HG03457 (cell line): Measurements from ENCODE around the gene DIPK1B.
"Not testable (repeated sequence)": the region's sequence is repeated elsewhere in the genome, so short reads cannot be mapped to it uniquely, and the experiment has no call there.

ENCODE experiments used
- ATAC-seq: cut with Tn5 transposase; IDR thresholded peaks from one replicate; pipeline ENCODE4 v1.9.1; 2021; ENCODE audit warnings: moderate number of reproducible peaks; ENCODE audit not compliant: unreplicated experiment

DIPK1B gene

DNA sequence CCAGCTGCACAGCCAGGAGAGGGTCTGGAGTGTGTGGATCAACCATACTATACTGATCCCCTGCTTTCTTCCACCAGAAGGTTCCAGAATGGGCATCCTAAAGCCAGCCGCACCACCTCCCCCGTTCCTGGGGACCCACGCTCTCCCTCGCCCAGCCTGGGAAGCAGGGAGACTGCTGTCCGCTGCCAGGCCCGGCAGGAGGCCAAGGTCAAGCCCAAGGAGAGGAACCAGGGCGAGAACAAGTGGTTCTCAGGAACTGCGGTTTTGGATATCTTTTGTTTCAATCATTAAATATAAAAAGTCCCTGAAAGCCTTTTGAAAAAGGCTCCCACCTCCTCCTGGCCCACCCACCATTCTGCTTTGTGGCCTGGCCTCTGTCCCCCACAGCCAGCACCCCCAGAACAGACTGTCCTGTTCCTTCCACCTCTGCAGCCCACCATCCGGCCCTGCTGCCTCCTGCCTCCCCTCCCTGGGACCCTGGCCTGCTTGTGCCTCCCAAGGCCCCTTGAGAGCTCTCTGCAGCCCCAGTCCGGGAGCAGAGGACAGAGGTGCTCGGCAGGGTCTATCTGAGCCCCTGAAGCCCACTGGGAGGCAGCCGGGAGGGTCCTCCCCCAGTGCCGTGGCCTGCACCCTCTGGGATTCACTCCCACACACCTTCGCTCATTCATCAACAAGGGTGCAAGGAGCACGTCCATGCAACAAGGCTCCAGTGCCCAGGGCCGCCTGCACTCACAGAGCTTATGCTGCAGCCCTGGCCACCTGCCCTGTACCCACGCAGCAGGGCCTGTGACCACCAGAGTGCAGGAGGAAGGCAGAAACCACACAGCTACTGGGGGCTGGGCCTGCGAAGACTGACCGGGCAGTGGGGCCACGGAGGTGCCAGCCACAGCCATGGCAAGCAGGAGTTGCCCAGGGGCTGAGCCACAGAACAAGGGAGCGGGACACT lies 36.6 kb downstream of the DIPK1B start:
- ATAC-seq, result no peak

- ATAC-seq, result no peak
Measured at GRCh38 chr9:136750526-136750925, 38.2 kb downstream of the DIPK1B start.

DNA sequence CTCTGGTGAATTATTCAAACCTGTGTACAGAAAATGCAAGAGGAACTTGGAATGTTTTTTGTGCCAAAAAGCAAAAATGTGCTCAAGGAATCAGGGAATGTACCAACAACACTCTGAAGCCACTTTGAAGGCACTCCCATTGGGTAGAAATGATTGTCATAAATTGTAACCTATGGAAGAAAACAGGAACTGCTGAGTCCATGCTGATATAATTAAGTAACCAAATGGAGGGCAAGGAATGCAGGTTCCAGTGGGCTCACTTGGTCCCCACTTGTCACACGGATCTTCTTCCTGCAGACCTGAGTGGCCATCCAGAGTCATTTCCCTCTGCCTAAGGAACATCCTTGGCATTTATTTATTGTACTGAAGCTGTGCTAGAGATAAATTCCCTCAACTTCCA lies 38.9 kb downstream of the DIPK1B start:
- no peak for ATAC-seq

GRCh38 chr9:136751814-136752213 lies 39.4 kb downstream of the DIPK1B start:
- ATAC-seq, result no peak

DNA sequence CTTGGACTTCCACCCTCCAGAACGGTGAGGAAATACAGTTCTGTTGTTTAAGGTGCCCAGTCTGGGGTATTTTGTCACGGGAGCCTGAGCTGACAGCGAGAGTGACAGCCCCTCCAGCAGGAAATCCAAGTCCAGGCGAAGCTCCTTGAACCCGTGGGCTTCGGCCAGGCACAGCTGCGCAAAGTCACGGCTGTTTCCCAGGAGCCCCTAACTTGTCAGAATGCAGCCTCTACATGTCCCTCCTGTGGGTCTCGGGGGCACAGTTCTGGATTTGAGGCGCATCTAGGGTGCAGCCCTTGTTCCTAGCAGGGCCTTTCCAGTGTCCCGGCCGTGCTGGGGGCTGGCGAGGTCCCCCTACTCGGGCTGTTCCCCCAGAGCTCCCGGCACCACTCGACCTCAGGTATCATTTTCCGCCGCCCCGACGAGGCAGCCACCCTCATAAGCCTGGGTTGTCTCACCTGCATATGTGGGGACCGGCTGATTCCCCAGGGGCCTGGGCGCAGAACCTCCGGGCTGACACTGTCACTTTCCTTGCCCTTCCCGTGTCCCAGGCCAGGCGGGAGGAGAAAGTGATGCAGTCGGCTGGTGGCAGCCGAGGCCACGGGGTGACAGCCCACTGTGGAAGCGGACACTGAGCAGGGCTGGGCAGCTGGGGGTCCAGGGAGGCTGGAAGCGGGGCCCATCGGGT lies 41.1 kb downstream of the DIPK1B start:
- no peak for ATAC-seq

GRCh38 chr9:136754059-136754572 lies 41.7 kb downstream of the DIPK1B start:
- no peak for ATAC-seq

GRCh38 chr9:136754626-136755301 lies 42.4 kb downstream of the DIPK1B start:
- ATAC-seq, result no peak

DNA sequence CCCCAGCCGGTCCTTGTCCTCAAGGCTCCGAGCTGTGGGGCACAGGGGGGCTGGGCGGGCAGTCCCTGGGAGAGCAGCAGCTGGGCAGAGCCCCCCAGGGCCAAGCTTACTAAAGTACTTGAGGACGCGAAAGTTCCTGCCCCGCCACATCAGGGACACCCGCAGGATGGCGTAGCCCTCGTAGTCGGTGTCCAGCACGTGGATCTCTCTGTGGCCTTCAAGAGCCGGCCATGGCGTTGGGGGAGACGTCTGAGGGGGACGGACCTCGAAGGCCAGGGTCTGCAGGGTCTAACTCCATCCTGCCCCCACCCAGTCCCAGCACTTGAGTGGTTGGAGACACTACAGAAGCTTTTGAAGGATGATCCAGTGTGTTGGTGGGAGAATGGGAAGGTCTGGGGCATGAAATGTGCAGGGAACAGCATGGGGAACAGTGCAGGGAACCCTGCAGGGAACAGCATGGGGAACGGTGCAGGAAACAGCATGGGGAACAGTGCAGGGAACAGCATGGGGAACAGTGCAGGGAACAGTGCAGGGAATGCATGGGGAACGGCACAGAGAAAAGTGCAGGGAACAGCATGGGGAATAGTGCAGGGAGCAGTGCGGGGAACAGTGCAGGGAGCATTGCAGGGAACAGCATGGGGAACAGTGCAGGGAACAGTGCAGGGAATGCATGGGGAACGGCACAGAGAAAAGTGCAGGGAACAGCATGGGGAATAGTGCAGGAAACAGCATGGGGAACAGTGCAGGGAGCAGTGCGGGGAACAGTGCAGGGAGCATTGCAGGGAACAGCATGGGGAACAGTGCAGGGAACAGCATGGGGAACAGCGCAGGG lies 43.1 kb downstream of the DIPK1B start:
- not testable (repeated sequence) for ATAC-seq

- no peak for ATAC-seq
Measured at GRCh38 chr9:136756134-136756438, 43.7 kb downstream of the DIPK1B start.

DNA sequence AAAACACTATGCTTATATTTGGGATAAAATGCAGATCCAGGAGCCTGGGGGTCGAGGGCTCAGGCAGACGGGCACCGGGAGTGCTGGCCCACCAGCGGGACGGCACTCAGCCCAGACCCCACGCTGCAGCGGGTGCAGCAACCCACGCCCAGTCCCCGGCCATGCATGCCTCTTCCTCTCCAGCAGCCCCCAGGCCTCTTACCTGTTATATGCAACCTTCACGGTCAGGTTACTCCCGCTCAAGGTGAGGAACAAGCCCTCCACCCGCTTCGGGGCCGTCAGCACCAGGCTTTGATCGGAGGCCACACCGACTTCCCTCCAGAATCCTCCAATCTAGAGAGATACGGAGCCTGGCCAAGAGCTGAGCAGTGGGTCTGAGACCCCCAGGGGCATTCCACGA lies 44.5 kb downstream of the DIPK1B start:
- no peak for ATAC-seq

DNA sequence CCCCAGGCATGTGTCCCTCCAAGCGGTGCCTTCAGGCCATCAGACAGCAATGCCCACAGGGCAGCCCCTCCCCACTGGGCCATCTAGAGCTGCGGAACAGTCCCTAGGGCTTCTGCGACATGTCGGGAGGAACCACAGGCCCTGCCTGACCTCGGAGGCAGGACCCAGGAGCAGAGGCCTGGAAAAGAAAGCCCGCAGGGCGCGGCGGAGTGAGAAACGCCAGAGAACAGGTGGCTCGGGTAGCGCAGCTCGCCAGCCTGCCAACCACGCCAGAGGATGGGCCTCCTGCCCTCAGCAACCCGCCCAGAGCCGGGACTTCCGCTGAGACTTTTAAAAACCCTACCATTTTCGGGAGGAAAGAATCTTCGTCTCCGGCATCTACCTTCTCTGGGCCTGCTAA lies 45.0 kb downstream of the DIPK1B start:
- no peak for ATAC-seq

- no peak for ATAC-seq
Measured at GRCh38 chr9:136757751-136758140, 45.4 kb downstream of the DIPK1B start.

GRCh38 chr9:136759001-136759400 lies 46.6 kb downstream of the DIPK1B start:
- no peak for ATAC-seq

GRCh38 chr9:136759436-136760325 lies 47.3 kb downstream of the DIPK1B start:
- ATAC-seq, result no peak

GRCh38 chr9:136760424-136760823 lies 48.1 kb downstream of the DIPK1B start:
- no peak for ATAC-seq

DNA sequence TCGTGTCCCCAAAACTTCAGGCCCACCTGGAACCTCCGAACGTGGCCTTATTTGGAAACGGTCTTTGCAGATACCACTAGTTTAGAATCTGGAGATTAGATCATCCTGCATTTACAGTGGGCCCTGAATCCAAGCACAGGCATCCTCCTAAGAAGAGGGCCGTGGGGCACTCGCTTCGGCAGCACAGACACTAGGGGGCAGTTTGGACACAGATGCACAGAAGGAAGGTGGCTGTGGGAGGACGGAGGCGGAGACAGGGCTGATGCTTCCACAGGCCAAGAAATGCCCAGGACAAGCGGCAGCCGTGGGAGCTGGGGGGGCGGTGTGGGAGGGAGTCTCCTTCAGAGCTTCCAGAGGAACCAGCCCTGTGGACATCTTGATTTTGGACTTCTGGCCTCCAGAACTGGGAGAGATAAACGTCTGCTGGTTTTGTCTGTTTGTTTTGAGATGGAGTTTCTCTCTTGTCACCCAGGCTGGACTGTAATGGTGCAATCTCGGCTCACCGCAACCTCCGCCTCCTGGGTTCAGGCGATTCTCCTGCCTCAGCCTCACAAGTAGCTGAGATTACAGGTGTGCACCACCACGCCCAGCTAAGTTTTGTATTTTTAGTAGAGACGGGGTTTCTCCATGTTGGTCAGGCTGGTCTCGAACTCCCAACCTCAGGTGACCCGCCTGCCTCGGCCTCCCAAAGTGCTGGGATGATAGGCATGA lies 48.6 kb downstream of the DIPK1B start:
- ATAC-seq, result not testable (repeated sequence)

GRCh38 chr9:136761545-136761981 lies 49.2 kb downstream of the DIPK1B start:
- ATAC-seq, result no peak

- ATAC-seq, result no peak
Measured at GRCh38 chr9:136762221-136762691, 49.9 kb downstream of the DIPK1B start.
